ENCODE measurements around the gene PPP1R14B. TPM values are rescaled to one million over a fixed set of nuclear protein-coding genes. Genes with fewer than 3 reads are reported as not detected.
A peak's percentile ranks its signal among the peaks of the same experiment; 100 is the strongest.

Gene PPP1R14B
- total RNA-seq, 4 donors from 2014 or later = 144 to 444 (median 237) TPM

- intact Hi-C loops (cut with DNase I; ENCODE audit: low total_unique reads) = no loop called here
- no peaks in the 10 kb centered on the region for H3K27me3 ChIP-seq
- peaks cover 0 to 26% of the 10 kb centered on the region in 2 donors for H3K36me3 ChIP-seq
- H3K27ac ChIP-seq = no peak overlapping the region
- no peaks in the 10 kb centered on the region for H3K9me3 ChIP-seq
- DNase-seq (no peak), ATAC-seq (no peak)
- peaks cover 9 to 11% of the 10 kb centered on the region in 2 donors for H3K4me1 ChIP-seq
- no peak overlapping the region for H3K4me3 ChIP-seq
- in situ Hi-C loops (cut with MboI; ENCODE audit: low sequenced_read_pairs in 4 of 4) = loop anchor here in 1 of 4 donors (5.0 kb wide), 1 partner anchor 93 kb away; the partner anchor contains the start of gene CATSPERZ
- no peak for TF ChIP-seq CTCF (IDR thresholded peaks at IDR 0.05 in 4 of 5, conservative IDR thresholded peaks at IDR 0.05 in 1 of 5)
- no peak for TF ChIP-seq POLR2A (IDR thresholded peaks at IDR 0.05)
These were observed 37.2 kb downstream of the PPP1R14B start for GRCh38 chr11:64209563-64209843.

GRCh38 chr11:64208796-64209562 is 37.8 kb downstream of the PPP1R14B start:
- no peak for DNase-seq
- Histone ChIP-seq H3K27me3 (no peaks in the 10 kb centered on the region), H3K27ac (peak overlapping the region; percentile 70 to 78 (median 78)), H3K4me3 (no peak overlapping the region), H3K4me1 (peaks cover 14 to 16% of the 10 kb centered on the region in 2 donors), H3K9me3 (no peaks in the 10 kb centered on the region), H3K36me3 (peaks cover 0 to 30% of the 10 kb centered on the region in 2 donors)
- in situ Hi-C loops (cut with MboI; ENCODE audit: low sequenced_read_pairs in 4 of 4) = loop anchor here in 1 of 4 donors (5.0 kb wide), 1 partner anchor 93 kb away; the partner anchor contains the start of gene CATSPERZ
- no peak for ATAC-seq
- no peak for TF ChIP-seq POLR2A (IDR thresholded peaks at IDR 0.05)
- no peak for TF ChIP-seq CTCF (IDR thresholded peaks at IDR 0.05 in 4 of 5, conservative IDR thresholded peaks at IDR 0.05 in 1 of 5)
- intact Hi-C loops (cut with DNase I; ENCODE audit: low total_unique reads) = no loop called here

GRCh38 chr11:64208086-64208795 is 38.5 kb downstream of the PPP1R14B start:
- DNase-seq = no peak
- peaks cover 14 to 16% of the 10 kb centered on the region in 2 donors for H3K4me1 ChIP-seq
- no peak for ATAC-seq
- no peaks in the 10 kb centered on the region for H3K27me3 ChIP-seq
- TF ChIP-seq CTCF (IDR thresholded peaks at IDR 0.05 in 4 of 5, conservative IDR thresholded peaks at IDR 0.05 in 1 of 5) = no peak
- no peak for TF ChIP-seq POLR2A (IDR thresholded peaks at IDR 0.05)
- peak overlapping the region; percentile 70 to 78 (median 78) for H3K27ac ChIP-seq
- intact Hi-C loops (cut with DNase I; ENCODE audit: low total_unique reads) (no loop called here), in situ Hi-C loops (cut with MboI; ENCODE audit: low sequenced_read_pairs in 4 of 4) (loop anchor here in 1 of 4 donors (5.0 kb wide), 1 partner anchor 94 kb away; the partner anchor contains the start of gene CATSPERZ)
- H3K9me3 ChIP-seq = no peaks in the 10 kb centered on the region
- H3K36me3 ChIP-seq = peaks cover 3 to 37% of the 10 kb centered on the region in 2 donors
- H3K4me3 ChIP-seq = peak overlapping the region; percentile 37 to 47 (median 44)

- DNase-seq = peak in 1 of 2 donors; percentile 58
- in situ Hi-C loops (cut with MboI; ENCODE audit: low sequenced_read_pairs in 4 of 4) (loop anchor here in 1 of 4 donors (5.0 kb wide), 1 partner anchor 95 kb away; the partner anchor contains the start of gene CATSPERZ), intact Hi-C loops (cut with DNase I; ENCODE audit: low total_unique reads) (no loop called here)
- peaks cover 16 to 20% of the 10 kb centered on the region in 2 donors for H3K4me1 ChIP-seq
- H3K9me3 ChIP-seq = no peaks in the 10 kb centered on the region
- H3K27me3 ChIP-seq = no peaks in the 10 kb centered on the region
- peaks cover 3 to 45% of the 10 kb centered on the region in 2 donors for H3K36me3 ChIP-seq
- H3K4me3 ChIP-seq = peak overlapping the region; percentile 37 to 47 (median 44)
- peak overlapping the region; percentile 70 to 78 (median 78) for H3K27ac ChIP-seq
- TF ChIP-seq CTCF (IDR thresholded peaks at IDR 0.05 in 4 of 5, conservative IDR thresholded peaks at IDR 0.05 in 1 of 5) (no peak), POLR2A (IDR thresholded peaks at IDR 0.05) (peak in 1 of 2 donors; percentile 26)
- peak; percentile 48 for ATAC-seq
These were observed 39.3 kb downstream of the PPP1R14B start for GRCh38 chr11:64207256-64208085.

Measured in gastrocnemius medialis (tissue), 4 donors.